Measurements from ENCODE around the gene WDFY4. TPM values are rescaled to one million over a fixed set of nuclear protein-coding genes. Genes with fewer than 3 reads are reported as not detected.

The WDFY4 gene
- total and polyA plus RNA-seq, 2 experiments from 2014 or later = 0.14 TPM; not detected in 1

GRCh38 chr10:48651293-48651692 is 33.4 kb upstream of the WDFY4 start:
- Mint-ChIP-seq H3K4me3 (no peak overlapping the region), H3K27me3 (ENCODE audit: insufficient read depth, low read depth, poor library complexity) (peaks cover 11% of the 10 kb centered on the region), H3K36me3 (ENCODE audit: low read depth) (no peaks in the 10 kb centered on the region), H3K27ac (no peak overlapping the region; the same call in 1 of the 2 replicates), H3K4me1 (no peaks in the 10 kb centered on the region; the same call in 1 of the 3 replicates), H3K9me3 (no peaks in the 10 kb centered on the region)
- peaks cover 10% of the 10 kb centered on the region; the same call in 1 of the 2 replicates for H3K27me3 ChIP-seq (ENCODE audit: insufficient read depth)
- DNase-seq (ENCODE audit: low spot score) (no peak), ATAC-seq (no peak)
- H2AFZ ChIP-seq = no peak overlapping the region
- H3K27ac ChIP-seq (ENCODE audit: low read depth) = no peak overlapping the region
- H3K36me3 ChIP-seq (ENCODE audit: insufficient read depth) = no peaks in the 10 kb centered on the region
- H3K79me2 ChIP-seq (replicated peaks; ENCODE audit: insufficient read depth) = no peaks in the 10 kb centered on the region
- H3K4me3 ChIP-seq = no peak overlapping the region
- no peaks in the 10 kb centered on the region for H3K4me1 ChIP-seq (ENCODE audit: insufficient read depth)
- no peak overlapping the region for H3K4me2 ChIP-seq
- no peaks in the 10 kb centered on the region for H4K20me1 ChIP-seq (replicated peaks; ENCODE audit: insufficient read depth)
- no peaks in the 10 kb centered on the region for H3K9me2 ChIP-seq (ENCODE audit: insufficient read depth)
- no peaks in the 10 kb centered on the region for H3F3A ChIP-seq (replicated peaks; ENCODE audit: low read depth)
- TF ChIP-seq CREB1 (CRISPR knock-in tag; IDR thresholded peaks at IDR 0.05; ENCODE audit: low read depth) = no peak
- TF ChIP-seq EZH2 (IDR thresholded peaks at IDR 0.05; ENCODE audit: low read depth, unreplicated experiment) = no peak
- TF ChIP-seq POLR2AphosphoS5 (IDR thresholded peaks at IDR 0.05; ENCODE audit: low read depth) = no peak
- no peak for TF ChIP-seq ZNF331 (CRISPR knock-in tag; IDR thresholded peaks at IDR 0.05; ENCODE audit: low read depth)
- no peak for TF ChIP-seq ZNF462 (CRISPR knock-in tag; IDR thresholded peaks at IDR 0.05)
- no peak for TF ChIP-seq ETS1 (IDR thresholded peaks at IDR 0.05)
- no peak for TF ChIP-seq ZNF114 (CRISPR knock-in tag; IDR thresholded peaks at IDR 0.05)
- no peak for TF ChIP-seq CTCF (conservative IDR thresholded peaks at IDR 0.05; ENCODE audit: low read depth in 2 of 2)
- no peak for TF ChIP-seq REST (IDR thresholded peaks at IDR 0.05; ENCODE audit: unreplicated experiment)
- TF ChIP-seq JUNB (IDR thresholded peaks at IDR 0.05; ENCODE audit: unreplicated experiment) = no peak
- no peak for TF ChIP-seq EZH2phosphoT487 (IDR thresholded peaks at IDR 0.05; ENCODE audit: unreplicated experiment)
- TF ChIP-seq STAT1 (IDR thresholded peaks at IDR 0.05; ENCODE audit: unreplicated experiment) = no peak
- no peak for TF ChIP-seq NANOG (IDR thresholded peaks at IDR 0.05; ENCODE audit: borderline replicate concordance)
